Measurements from ENCODE around the gene SLC30A7.
A peak's percentile ranks its signal among the peaks of the same experiment; 100 is the strongest.

The SLC30A7 gene

GRCh38 chr1:101008229-101008834 is 112.4 kb downstream of the SLC30A7 start:
- DNase-seq (ENCODE audit: low read depth), result no peak
- TF ChIP-seq, protein P1, sequence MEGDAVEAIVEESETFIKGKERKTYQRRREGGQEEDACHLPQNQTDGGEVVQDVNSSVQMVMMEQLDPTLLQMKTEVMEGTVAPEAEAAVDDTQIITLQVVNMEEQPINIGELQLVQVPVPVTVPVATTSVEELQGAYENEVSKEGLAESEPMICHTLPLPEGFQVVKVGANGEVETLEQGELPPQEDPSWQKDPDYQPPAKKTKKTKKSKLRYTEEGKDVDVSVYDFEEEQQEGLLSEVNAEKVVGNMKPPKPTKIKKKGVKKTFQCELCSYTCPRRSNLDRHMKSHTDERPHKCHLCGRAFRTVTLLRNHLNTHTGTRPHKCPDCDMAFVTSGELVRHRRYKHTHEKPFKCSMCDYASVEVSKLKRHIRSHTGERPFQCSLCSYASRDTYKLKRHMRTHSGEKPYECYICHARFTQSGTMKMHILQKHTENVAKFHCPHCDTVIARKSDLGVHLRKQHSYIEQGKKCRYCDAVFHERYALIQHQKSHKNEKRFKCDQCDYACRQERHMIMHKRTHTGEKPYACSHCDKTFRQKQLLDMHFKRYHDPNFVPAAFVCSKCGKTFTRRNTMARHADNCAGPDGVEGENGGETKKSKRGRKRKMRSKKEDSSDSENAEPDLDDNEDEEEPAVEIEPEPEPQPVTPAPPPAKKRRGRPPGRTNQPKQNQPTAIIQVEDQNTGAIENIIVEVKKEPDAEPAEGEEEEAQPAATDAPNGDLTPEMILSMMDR (IDR thresholded peaks at IDR 0.05; ENCODE audit: control insufficient read depth, extremely low read depth, insufficient read depth), result no peak
- H3K4me3 ChIP-seq (ENCODE audit: low read depth, low read length), result no peak overlapping the region

DNA sequence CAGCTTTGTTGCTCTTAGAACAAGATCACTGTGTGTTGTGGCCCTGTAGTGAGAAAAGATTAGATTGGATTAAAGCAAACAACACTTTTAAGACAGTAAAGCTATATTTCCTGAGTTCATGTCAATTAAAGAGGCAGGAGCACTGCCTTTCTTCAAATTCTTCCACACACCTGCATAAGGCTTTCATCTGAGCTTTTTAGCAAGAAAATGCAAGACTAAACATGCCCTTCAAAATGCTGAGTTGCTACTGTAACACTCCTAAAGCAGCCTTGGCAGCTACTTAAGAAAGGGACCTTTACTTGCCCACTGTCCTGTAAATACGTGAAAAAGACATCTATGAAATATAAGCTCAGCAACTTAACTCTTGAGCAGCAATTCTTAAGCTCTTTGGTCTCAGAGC is 117.9 kb downstream of the SLC30A7 start:
- no peak overlapping the region for H3K4me3 ChIP-seq (ENCODE audit: low read depth, low read length)
- no peak for DNase-seq (ENCODE audit: low read depth)
- TF ChIP-seq, protein P1 (IDR thresholded peaks at IDR 0.05; ENCODE audit: control insufficient read depth, extremely low read depth, insufficient read depth), result no peak

- no peak for DNase-seq (ENCODE audit: low read depth)
- H3K4me3 ChIP-seq (ENCODE audit: low read depth, low read length), result no peak overlapping the region
- TF ChIP-seq, protein P1 (IDR thresholded peaks at IDR 0.05; ENCODE audit: control insufficient read depth, extremely low read depth, insufficient read depth), result no peak
These were observed 121.6 kb downstream of the SLC30A7 start for GRCh38 chr1:101017448-101017847.

- DNase-seq (ENCODE audit: low read depth), result no peak
- no peak overlapping the region for H3K4me3 ChIP-seq (ENCODE audit: low read depth, low read length)
- TF ChIP-seq, protein P1 (IDR thresholded peaks at IDR 0.05; ENCODE audit: control insufficient read depth, extremely low read depth, insufficient read depth), result no peak
These were observed 126.4 kb downstream of the SLC30A7 start for GRCh38 chr1:101022294-101022693.

DNA sequence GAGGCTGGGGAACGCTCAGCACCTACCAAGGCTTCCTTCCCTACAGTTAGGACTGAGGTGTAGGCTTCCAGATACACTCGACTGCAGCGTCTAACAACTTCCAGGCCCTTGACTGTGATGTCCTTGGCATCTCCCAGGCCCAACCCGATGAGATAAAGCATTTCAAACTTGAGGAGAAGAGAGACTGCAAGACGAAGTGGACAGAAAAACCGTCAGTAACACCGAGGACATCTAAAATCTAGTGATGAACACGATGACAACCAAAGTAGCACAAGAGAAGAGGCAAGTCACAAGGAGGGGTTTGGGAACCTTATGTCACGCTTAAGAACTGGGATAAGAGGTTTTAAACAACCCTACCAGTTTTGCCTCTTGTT is 129.4 kb downstream of the SLC30A7 start:
- no peak for DNase-seq (ENCODE audit: low read depth)
- peak overlapping the region; percentile 72 for H3K4me3 ChIP-seq (ENCODE audit: low read depth, low read length)
- TF ChIP-seq, protein P1 (IDR thresholded peaks at IDR 0.05; ENCODE audit: control insufficient read depth, extremely low read depth, insufficient read depth), result no peak

DNA sequence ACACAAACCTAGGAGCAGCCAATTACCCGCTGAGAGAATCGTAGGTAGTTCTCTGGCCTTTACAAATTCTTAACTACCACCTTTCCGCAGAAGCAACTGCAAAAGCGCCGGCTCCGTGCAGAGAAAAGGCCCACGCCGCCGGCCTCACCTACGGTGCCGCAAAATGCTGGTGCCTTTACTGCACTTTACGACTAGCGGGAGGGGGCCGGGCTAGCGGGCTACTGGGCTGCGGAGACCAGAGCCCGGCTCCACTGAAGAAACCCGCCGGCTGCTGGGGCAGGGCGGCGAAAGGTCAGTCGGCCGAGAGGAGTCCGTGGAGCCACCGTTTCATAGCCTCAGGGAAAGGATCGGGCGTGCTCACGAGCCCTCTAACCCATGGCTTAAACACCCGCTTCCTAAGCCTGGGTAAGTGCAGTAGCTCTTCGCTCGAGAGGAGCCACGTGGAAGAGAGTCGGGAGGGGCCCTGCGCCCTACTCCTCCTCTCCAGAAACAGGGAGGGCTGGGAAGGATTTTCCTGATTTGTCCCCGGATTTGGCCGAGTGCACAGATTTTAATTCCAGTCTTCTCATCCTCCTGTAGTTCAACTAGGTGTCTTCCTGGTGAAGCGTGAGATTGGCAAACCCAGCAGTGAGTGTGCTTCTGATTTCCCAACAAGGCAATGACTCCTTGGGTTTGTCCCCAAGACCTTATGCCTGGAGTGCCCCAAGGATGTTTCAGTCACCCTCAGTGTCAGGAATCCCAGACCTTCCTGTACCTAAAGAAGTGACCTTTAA is 130.0 kb downstream of the SLC30A7 start, which contains the start of gene DPH5:
Gene DPH5 (minus strand): TSS at position 128 of the 773 bp plus-strand sequence. CDS start 341 bp downstream, outside the sequence.
- TF ChIP-seq, protein P1 (IDR thresholded peaks at IDR 0.05; ENCODE audit: control insufficient read depth, extremely low read depth, insufficient read depth), result no peak
- peak; percentile 76 for DNase-seq (ENCODE audit: low read depth)
- peak within 1 kb of the TSS; percentile 72 for H3K4me3 ChIP-seq (ENCODE audit: low read depth, low read length)
